MV-4-11 (cell line): Measurements from ENCODE around the gene EXOC4.
"Not testable (repeated sequence)": the region's sequence is repeated elsewhere in the genome, so short reads cannot be mapped to it uniquely, and the experiment has no call there.

Experiments used
- DNase-seq: peaks from one replicate; lab custom pipeline; 2025; lab: John Stamatoyannopoulos, UW

The EXOC4 gene

DNA sequence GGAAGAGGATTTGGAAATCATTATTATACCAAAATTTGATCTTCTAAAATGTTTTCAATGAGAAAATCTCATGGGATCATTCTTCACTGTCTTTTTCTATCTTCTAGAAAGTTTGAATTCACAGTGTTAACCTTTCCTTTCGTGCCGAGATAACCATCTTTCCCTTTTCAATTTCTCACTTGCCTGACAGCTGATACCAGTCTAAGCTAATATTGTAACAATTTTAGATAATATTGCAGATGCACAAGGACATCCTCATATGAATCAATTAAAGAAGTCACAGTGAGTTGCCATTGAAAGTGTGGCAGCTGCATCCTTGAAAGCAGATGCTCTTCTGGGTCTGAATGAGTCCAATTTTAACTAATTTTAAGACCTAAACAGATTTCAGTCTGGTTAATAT lies 734.7 kb downstream of the EXOC4 start:
- DNase-seq, result no peak

GRCh38 chr7:133993547-133993946 lies 740.7 kb downstream of the EXOC4 start:
- no peak for DNase-seq

DNA sequence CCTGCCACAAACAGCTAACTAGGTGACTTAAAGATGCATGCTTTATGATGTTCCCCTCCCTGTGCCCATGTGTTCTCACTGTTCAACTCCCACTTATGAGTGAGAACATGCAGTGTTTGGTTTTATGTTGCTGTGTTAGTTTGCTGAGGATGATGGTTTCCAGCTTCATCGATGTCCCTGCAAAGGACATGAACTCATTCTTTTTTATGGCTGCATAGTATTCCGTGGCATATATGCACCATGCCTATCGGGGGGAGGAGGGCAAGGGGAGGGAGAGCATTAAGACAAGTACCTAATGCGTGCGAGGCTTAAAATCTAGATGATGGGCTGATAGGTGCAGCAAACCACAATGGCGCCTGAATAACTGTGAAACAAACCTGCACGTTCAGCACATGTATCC lies 741.2 kb downstream of the EXOC4 start:
- not testable (repeated sequence) for DNase-seq

- DNase-seq, result no peak
These were observed 744.6 kb downstream of the EXOC4 start for GRCh38 chr7:133997463-133997862.

GRCh38 chr7:133999178-133999577 lies 746.3 kb downstream of the EXOC4 start:
- DNase-seq, result no peak

GRCh38 chr7:134004829-134005505 lies 752.1 kb downstream of the EXOC4 start:
- no peak for DNase-seq

DNA sequence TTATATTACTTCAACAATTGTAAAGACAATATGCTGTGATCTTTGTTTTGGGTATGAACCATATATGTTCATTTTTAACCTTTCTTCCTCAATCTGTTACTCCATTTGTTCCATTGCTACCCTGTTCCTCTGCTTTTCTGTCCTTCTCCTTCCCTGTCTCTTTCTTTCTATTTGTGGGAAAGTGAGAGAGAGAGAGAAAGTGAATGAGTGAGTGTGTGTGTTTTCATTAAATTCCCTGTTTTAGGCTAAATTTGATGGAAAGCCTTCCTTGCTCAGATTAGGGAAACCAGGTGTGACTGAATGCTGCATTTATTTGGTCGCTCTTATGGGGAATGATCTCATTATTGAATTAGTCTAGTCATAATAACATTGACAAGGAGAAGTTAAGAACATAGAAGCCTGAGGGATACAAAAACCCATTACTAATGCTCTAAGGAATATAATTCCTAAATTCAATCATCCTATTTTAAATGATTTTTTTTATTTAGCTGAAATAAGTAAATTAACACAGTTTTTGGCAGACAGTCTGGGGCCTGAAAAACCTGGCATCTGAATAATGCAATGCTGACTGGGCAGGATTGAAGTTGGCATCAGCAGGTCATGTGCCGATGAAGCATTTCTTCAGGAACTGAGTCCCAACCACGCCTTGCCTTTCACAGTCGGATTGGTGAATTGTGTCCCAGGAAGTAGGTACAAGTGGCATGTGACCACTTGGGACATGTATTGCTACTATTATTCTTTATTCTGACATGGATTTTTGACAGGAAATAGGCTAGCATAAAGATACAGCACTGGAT lies 756.6 kb downstream of the EXOC4 start:
- DNase-seq, result no peak

GRCh38 chr7:134013249-134013648 lies 760.4 kb downstream of the EXOC4 start:
- no peak for DNase-seq

GRCh38 chr7:134014935-134015334 lies 762.1 kb downstream of the EXOC4 start:
- no peak for DNase-seq

DNA sequence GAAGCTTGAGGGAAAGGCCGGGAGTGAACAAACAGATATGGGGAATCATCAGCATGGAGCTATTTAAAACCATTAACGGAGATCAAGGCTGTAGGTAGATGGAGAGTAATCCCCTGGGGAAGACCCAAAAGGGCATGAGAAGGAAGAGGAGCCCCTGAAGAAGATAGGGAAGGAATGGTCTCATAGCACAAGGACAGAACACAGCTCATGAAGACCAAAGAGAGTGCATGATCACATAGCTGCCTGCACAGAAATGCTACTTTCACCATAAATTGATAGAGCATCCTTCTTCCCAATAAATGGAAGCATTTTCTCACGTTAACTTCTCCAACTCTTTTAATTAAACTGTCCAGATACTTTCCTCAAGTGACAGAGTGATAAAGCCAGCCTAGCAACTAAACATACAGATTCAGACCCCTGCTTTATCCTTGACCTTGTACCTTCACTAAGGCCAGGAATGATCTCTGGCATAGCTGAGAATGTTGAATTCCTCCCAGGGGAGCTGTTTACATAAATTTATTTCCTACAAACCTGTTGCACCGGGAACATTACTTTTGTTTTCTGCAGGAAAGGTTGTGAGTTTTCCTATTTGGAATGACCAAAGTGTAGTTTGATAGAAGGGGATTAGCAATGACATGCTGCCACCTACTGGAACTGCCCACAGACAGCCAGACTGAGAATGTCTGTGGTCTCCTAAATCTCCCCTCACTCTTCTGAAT lies 763.5 kb downstream of the EXOC4 start:
- DNase-seq, result no peak

DNA sequence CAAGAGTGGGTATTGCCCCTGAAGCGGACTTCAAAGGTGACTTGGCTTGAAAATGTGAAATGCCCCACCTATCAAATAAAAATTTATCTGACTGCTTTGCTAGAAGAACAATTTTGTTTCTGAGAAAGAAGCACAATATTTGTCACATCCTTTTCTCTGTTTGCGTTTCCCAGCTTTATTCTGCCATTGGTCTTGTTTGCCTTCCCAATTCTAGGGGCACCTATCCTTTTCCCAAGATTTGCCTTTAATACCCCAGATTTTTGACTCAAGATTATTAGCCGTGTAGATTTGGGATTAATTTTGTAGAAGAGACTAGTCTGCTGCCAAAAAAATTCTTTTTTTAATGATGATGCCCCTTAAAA lies 764.0 kb downstream of the EXOC4 start:
- DNase-seq, result no peak

DNA sequence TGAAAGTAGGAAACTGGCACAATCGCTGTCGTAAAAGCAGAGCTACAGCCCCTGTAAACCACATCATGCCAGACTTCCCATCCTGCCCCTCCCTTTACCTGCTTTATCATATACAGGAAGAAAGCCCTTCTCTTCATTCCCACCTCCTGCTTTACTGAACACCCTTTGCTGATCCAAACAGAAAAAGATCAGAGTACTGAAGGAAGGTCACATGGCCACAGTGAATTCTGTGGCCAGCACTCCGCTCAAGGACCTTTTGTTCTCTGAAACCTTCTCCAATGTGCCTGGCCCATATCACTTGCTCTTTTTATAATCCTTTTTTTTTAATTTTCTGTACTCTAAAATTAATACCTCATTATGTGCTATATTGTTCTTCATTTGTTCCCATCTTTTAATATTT lies 765.4 kb downstream of the EXOC4 start:
- no peak for DNase-seq

- DNase-seq, result no peak
These were observed 766.4 kb downstream of the EXOC4 start for GRCh38 chr7:134019251-134019650.

- DNase-seq, result no peak
These were observed 769.0 kb downstream of the EXOC4 start for GRCh38 chr7:134021836-134022235.

DNA sequence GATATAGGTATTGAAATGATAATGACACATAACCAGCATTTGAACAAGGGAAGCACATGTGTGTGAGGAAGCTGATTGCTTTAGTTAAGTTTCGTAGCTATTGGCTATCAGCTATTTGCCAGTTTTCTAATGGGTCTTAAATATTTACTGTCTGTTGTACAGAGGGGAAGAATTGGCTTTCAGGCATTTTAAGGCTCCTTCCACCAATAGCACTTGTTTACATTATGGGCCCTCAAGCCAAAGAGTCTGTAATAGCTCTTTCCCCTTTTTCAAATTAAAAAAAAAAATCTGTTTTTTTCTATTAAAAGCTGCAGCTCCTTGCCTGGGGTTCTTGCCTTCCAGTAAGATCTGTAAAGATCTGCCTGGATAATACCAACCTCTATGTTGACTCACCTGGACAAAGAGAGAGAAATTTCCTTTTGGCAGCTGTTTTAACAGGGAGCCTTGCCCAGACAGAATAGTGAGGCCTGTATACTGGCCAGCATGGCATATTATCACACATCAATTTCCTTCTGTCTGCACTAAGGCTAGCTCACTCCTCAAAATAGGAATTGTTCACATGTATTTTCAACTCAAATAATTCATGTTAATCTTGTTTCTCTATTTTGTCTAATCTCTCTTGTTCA lies 769.5 kb downstream of the EXOC4 start:
- no peak for DNase-seq

DNA sequence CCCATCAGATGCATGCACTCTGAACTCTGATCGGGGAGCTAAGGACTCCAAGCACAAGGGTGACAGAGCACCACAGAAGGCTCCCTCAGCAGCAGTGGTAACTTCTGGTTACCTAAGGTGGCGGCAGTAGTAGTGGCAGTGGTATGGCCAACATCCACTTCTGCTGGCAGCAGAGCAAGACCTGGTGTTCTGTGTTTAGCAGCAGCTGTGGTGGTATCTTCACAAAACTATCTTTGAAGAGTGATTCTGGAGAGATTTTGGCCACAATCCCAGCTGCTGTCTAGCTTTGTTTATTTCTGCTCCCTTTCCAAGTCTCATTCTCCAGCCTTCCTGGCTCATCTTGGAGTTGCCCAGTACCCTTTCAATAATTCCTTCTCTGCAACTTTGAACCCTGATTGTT lies 771.9 kb downstream of the EXOC4 start:
- no peak for DNase-seq

GRCh38 chr7:134028853-134029252 lies 776.0 kb downstream of the EXOC4 start:
- DNase-seq, result no peak

GRCh38 chr7:134029743-134030142 lies 776.9 kb downstream of the EXOC4 start:
- no peak for DNase-seq

- DNase-seq, result no peak
These were observed 777.6 kb downstream of the EXOC4 start for GRCh38 chr7:134030460-134030865.

GRCh38 chr7:134031835-134032617 lies 779.1 kb downstream of the EXOC4 start:
- no peak for DNase-seq

GRCh38 chr7:134034652-134035051 lies 781.8 kb downstream of the EXOC4 start:
- no peak for DNase-seq

DNA sequence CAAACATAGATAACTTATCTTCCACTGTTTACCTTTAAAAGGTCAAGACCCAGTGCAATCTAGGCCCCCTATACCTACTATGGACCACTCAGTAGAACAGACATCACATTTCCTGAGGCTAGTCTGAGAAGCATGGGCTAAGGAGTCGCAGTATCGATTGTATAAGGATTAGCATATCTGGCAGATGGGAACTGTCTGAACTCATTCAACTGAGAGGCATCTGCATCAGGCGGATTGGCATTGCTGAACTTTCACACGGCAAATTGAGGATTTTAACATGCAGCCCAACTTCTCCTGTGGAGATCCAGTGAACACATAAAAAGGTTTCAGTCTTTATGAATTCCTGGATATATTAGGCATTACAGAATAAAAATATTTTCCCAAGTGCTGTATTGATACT lies 785.1 kb downstream of the EXOC4 start:
- no peak for DNase-seq
